Kidney epithelial cell (primary cell): ENCODE measurements around the gene TRPC4AP. TPM values are rescaled to one million over a fixed set of nuclear protein-coding genes. Genes with fewer than 3 reads are reported as not detected.
A peak's percentile ranks its signal among the peaks of the same experiment; 100 is the strongest.

Experiments
- DNase-seq: peaks from one replicate; pipeline ENCODE4 v3.0.0-alpha.2; 2010; ENCODE audit warnings: low read depth
- H3K27me3 ChIP-seq: 2 replicates; pipeline ENCODE4 v1.6.0; 2011; ENCODE audit warnings: low read length; ENCODE audit not compliant: control insufficient read depth, insufficient read depth
- H3K36me3 ChIP-seq: 2 replicates; pipeline ENCODE4 v1.5.1; 2011; ENCODE audit warnings: low read length; ENCODE audit not compliant: control insufficient read depth, insufficient read depth
- H3K4me3 ChIP-seq: 2 replicates; pipeline ENCODE4 v1.5.1; 2011; ENCODE audit warnings: low read depth, mild to moderate bottlenecking, control low read depth, low read length
- CTCF ChIP-seq: IDR thresholded peaks from 2 replicates; pipeline ENCODE4 v1.5.1; 2011; ENCODE audit warnings: mild to moderate bottlenecking, moderate library complexity, low read length, control low read depth, inconsistent platforms; ENCODE audit not compliant: insufficient read depth, poor library complexity, severe bottlenecking
- total RNA-seq: library from RNA; depleted of rRNA; stranded (reverse); fragments of >200 nt; gene quantifications from 2 replicates; pipeline ENCODE4 v1.2.3, GENCODE V29; 2015

Gene TRPC4AP
- total RNA-seq, 1 donor from 2014 or later: 78.8 TPM

- DNase-seq: peak; percentile 59
- H3K4me3 ChIP-seq: no peak overlapping the region
- no peak for TF ChIP-seq CTCF
- H3K27me3 ChIP-seq: no peaks in the 10 kb centered on the region
- H3K36me3 ChIP-seq: no peaks in the 10 kb centered on the region
Observed at GRCh38 chr20:35093267-35093884, 769 bp upstream of the TRPC4AP start.

DNA sequence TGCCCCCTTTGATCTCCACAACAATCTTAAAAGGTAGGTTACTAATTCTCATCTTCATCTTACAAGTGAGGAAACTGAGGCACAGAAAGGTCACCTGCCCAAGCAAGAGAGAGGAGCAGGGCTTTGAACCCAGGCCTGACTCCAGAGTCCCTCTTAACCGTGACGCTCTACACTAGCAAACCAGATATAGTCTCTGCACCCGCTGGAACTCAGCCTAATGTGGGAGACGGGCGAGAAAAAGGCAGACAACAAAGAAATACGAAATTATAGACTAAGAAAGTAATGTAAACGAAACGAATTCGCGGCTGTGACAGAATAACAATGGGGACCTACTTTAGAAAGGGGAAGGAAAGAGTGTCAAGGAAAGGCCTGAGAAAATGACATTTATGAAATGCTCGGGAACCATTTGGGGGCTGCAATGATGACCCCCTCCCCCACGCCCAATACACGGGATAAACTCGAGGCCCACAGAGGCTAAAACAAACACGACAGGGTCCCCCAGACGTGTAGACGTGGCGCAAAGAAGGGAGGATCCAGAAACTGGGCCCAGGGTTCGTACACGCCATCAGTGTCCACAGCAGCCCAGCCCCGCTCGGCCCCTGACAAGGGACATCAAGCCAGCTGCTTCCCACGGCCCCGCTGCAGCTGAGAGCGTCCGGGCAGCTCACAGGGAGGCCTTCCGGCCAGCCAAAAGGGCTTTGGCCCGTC lies 637 bp downstream of the TRPC4AP start:
- Histone ChIP-seq H3K36me3 (no peaks in the 10 kb centered on the region), H3K4me3 (peak overlapping the region; percentile 64), H3K27me3 (no peaks in the 10 kb centered on the region)
- no peak for DNase-seq
- no peak for TF ChIP-seq CTCF

GRCh38 chr20:35088231-35089145 lies 4.1 kb downstream of the TRPC4AP start:
- no peaks in the 10 kb centered on the region for H3K27me3 ChIP-seq
- no peak for TF ChIP-seq CTCF
- H3K4me3 ChIP-seq: no peak overlapping the region
- H3K36me3 ChIP-seq: no peaks in the 10 kb centered on the region
- DNase-seq: no peak

DNA sequence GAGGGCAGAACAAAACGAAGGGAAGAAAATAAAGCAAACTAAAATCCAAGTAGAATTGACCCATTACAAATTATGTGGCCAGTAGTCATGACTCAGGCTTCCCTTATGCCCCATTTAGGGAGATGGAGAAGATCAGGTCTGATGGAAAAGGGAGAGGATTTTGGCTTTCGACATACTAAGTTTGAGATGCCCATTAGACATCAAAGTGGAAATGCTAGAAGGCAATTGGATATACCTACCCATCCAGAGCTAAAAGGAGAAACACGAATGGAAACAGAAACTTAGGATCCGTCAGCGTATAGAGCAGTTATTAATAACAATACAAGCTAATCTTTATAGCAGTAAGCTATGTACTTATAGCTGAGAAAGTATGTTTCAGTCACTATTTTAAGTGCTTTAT lies 4.8 kb downstream of the TRPC4AP start:
- H3K27me3 ChIP-seq: no peaks in the 10 kb centered on the region
- TF ChIP-seq CTCF: no peak
- no peaks in the 10 kb centered on the region for H3K36me3 ChIP-seq
- no peak for DNase-seq
- no peak overlapping the region for H3K4me3 ChIP-seq

- Histone ChIP-seq H3K27me3 (no peaks in the 10 kb centered on the region), H3K36me3 (no peaks in the 10 kb centered on the region), H3K4me3 (no peak overlapping the region)
- TF ChIP-seq CTCF: no peak
- DNase-seq: no peak
Observed at GRCh38 chr20:35087355-35087754, 5.3 kb downstream of the TRPC4AP start.
